ENCODE results near the gene WNT3. TPM values are rescaled to one million over a fixed set of nuclear protein-coding genes. Genes with fewer than 3 reads are reported as not detected.

WNT3 gene
- total and polyA plus RNA-seq, 2 experiments from 2014 or later, result 6.1 to 7.3 TPM

DNA sequence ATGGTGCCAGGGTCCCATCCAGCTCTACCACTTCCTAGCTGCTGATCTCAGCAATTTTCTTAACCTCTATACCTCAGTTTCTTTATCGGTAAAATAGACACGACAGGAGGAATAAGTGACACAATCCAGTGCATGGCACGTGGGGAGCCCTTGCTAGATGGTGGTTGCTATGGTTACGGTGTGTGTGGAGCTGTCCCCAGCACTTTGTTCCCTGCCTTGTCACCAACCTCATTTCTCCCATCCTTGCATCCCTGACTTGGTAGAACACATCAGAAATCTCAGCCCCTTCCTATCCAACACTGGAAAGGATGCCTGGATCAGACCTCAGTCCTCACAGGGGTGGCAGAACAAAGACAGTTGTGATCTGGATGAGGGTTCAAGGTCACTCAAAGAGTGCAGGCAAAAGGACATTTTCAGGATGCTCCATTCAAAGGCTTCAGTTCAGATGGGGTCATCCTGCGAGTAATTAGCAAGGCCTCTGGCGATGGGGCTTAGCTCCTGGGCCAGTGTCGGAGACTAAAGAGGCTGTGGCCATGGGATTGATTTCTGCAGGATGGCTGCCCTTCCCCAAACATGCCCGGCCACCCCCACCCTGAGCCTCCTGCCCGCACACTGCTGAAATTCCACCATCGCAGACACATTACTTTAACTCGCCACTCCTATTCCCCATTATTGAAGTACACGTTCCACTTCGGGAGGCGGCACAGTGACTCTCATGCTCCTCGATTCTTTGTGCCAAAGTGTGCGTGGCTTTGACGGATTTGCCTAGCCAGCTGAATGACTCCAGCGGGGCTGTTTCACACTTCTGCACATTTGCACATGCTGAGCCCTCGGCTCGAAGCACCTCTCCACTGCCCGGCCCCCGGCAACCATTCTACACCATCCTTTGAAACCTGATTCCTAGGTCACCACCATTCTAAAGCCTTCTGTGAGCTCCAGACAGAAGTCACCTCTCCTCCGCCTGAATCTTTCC is 40.3 kb downstream of the WNT3 start:
- H3K9me3 ChIP-seq (ENCODE audit: low read depth), result no peaks in the 10 kb centered on the region
- H3K79me2 ChIP-seq, result no peaks in the 10 kb centered on the region

DNA sequence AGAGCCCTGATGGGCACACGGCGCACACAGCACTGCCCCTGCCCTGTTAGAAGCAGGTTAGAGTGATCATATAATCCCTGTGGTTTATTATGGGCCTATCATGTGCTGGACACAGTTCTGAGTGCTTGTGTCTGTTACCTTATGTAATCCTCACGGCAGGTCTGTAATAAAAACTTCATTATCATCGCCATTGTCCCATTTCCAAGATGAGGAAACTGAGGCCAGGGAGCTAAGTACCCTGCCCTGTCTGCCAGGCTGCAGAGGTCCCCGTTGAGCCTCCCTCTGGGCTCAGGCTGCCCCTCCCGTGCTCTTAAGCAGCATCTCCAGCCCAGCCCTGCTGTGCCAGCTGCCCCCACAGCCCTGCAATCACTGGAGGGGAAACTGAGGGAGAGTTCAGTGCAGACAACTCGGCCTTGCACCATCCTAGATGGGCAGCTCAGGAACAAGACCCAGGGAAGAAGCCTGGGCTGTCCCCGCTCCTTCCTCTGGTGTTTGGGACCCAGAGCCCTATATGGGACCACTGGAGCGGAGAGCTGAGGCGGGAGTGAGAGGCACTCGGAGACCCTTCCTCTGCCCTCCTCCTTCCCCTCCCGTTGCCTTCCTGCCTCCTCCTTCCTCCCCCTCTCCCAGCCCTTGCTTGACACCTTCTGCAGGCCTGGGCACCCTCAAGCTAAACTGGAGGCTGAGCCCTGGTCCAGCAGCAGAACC is 42.0 kb downstream of the WNT3 start:
- Histone ChIP-seq H3K4me2 (no peak overlapping the region), H3K9me2 (replicated peaks; ENCODE audit: insufficient read depth) (no peaks in the 10 kb centered on the region), H4K20me1 (ENCODE audit: insufficient read depth, poor library complexity, severe bottlenecking) (no peaks in the 10 kb centered on the region), H3K79me2 (no peaks in the 10 kb centered on the region), H2AFZ (no peak overlapping the region), H3K4me1 (ENCODE audit: insufficient read depth) (peaks cover 6% of the 10 kb centered on the region), H3K4me3 (no peak overlapping the region), H3K27ac (no peak overlapping the region), H3K27me3 (no peaks in the 10 kb centered on the region), H3K36me3 (replicated peaks; ENCODE audit: insufficient read depth, low read depth) (no peaks in the 10 kb centered on the region), H3K9me3 (ENCODE audit: low read depth) (no peaks in the 10 kb centered on the region)
- TF ChIP-seq EZH2 (IDR thresholded peaks at IDR 0.05; ENCODE audit: borderline replicate concordance) (no peak), EZH2phosphoT487 (IDR thresholded peaks at IDR 0.05; ENCODE audit: low read depth, severe bottlenecking, unreplicated experiment) (no peak)
- TF ChIP-seq, protein P1, sequence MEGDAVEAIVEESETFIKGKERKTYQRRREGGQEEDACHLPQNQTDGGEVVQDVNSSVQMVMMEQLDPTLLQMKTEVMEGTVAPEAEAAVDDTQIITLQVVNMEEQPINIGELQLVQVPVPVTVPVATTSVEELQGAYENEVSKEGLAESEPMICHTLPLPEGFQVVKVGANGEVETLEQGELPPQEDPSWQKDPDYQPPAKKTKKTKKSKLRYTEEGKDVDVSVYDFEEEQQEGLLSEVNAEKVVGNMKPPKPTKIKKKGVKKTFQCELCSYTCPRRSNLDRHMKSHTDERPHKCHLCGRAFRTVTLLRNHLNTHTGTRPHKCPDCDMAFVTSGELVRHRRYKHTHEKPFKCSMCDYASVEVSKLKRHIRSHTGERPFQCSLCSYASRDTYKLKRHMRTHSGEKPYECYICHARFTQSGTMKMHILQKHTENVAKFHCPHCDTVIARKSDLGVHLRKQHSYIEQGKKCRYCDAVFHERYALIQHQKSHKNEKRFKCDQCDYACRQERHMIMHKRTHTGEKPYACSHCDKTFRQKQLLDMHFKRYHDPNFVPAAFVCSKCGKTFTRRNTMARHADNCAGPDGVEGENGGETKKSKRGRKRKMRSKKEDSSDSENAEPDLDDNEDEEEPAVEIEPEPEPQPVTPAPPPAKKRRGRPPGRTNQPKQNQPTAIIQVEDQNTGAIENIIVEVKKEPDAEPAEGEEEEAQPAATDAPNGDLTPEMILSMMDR (IDR thresholded peaks at IDR 0.05; ENCODE audit: poor library complexity), result no peak
- no peak for DNase-seq (ENCODE audit: low spot score)
- WGBS (ENCODE audit: low lambda C conversion rate, missing lambda C conversion rate), result 92% methylated on average over 10 of the region's 12 CpGs

More for the DNA sequence above, 40.3 kb downstream of the WNT3 start:
- Histone ChIP-seq H3K27me3 (no peaks in the 10 kb centered on the region), H3K4me2 (no peak overlapping the region), H4K20me1 (ENCODE audit: insufficient read depth, poor library complexity, severe bottlenecking) (no peaks in the 10 kb centered on the region), H3K27ac (no peak overlapping the region), H3K4me1 (ENCODE audit: insufficient read depth) (no peaks in the 10 kb centered on the region), H3K4me3 (no peak overlapping the region), H3K9me2 (replicated peaks; ENCODE audit: insufficient read depth) (no peaks in the 10 kb centered on the region), H2AFZ (no peak overlapping the region), H3K36me3 (replicated peaks; ENCODE audit: insufficient read depth, low read depth) (no peaks in the 10 kb centered on the region)
- no peak for TF ChIP-seq EZH2 (IDR thresholded peaks at IDR 0.05; ENCODE audit: borderline replicate concordance)
- 80% methylated on average over 23 of the region's 23 CpGs for WGBS (ENCODE audit: low lambda C conversion rate, missing lambda C conversion rate)
- no peak for DNase-seq (ENCODE audit: low spot score)

DNA sequence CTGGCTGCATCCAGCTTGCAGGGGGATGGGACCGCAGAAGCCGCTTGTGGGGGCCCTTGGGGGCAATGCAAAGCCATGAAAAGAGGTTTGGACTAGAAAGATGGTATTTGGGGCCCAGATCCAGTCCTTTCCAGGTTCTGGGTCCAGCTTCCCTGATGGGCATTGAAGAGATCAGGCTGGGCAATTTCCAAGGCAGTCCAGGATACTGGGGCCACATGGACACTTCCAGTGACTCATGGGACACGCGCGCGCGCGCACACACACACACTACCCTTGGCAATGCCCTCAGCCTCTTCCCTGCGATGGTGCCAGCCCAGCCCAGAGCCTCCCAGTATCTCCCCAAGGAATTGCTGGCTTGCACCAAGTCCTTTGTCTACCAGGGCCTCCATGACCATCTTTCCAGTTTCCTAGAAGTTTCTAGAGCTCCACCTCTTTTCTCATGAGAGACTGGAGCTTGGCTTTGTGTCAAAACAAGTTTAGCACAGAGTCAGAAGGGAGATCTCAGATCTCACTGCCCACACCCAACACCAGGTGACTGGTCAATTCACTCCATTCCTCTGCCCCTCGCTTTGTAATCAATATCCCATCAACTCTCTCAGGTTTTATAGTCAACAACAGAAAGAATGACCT is 44.3 kb downstream of the WNT3 start:
- Histone ChIP-seq H3K4me1 (ENCODE audit: insufficient read depth) (peaks cover 13% of the 10 kb centered on the region), H3K79me2 (no peaks in the 10 kb centered on the region), H3K4me2 (no peak overlapping the region), H2AFZ (no peak overlapping the region), H3K27me3 (no peaks in the 10 kb centered on the region), H3K27ac (no peak overlapping the region), H3K9me3 (ENCODE audit: low read depth) (no peaks in the 10 kb centered on the region), H3K36me3 (replicated peaks; ENCODE audit: insufficient read depth, low read depth) (no peaks in the 10 kb centered on the region), H4K20me1 (ENCODE audit: insufficient read depth, poor library complexity, severe bottlenecking) (no peaks in the 10 kb centered on the region), H3K4me3 (no peak overlapping the region), H3K9me2 (replicated peaks; ENCODE audit: insufficient read depth) (no peaks in the 10 kb centered on the region)
- no peak for TF ChIP-seq EZH2phosphoT487 (IDR thresholded peaks at IDR 0.05; ENCODE audit: low read depth, severe bottlenecking, unreplicated experiment)
- TF ChIP-seq, protein P1 (IDR thresholded peaks at IDR 0.05; ENCODE audit: poor library complexity), result no peak
- TF ChIP-seq EZH2 (IDR thresholded peaks at IDR 0.05; ENCODE audit: borderline replicate concordance), result no peak
- 94% methylated on average over 9 of the region's 10 CpGs for WGBS (ENCODE audit: low lambda C conversion rate, missing lambda C conversion rate)
- DNase-seq (ENCODE audit: low spot score), result no peak

All from hepatocyte (in vitro differentiated cells).